Fibroblast of lung (primary cell): ENCODE results near the gene GRID1. TPM values are rescaled to one million over a fixed set of nuclear protein-coding genes. Genes with fewer than 3 reads are reported as not detected.

Source experiments
- DNase-seq, 2 donors: peaks; one replicate each; pipeline versions ENCODE4 v3.0.0 to v3.0.0-alpha.2; 2010; ENCODE audit warnings: low read depth in 2 of 2
- H2AFZ ChIP-seq: 2 replicates; pipeline ENCODE4 v1.5.1; 2012; ENCODE audit warnings: low read length, control low read depth, inconsistent platforms
- H3K27ac ChIP-seq: 2 replicates; pipeline ENCODE4 v1.5.1; 2011; ENCODE audit warnings: low read length, control low read depth; ENCODE audit not compliant: insufficient read depth
- H3K27me3 ChIP-seq: 2 replicates; pipeline ENCODE4 v1.5.1; 2011; ENCODE audit warnings: mild to moderate bottlenecking, low read length; ENCODE audit not compliant: control insufficient read depth, insufficient read depth
- H3K36me3 ChIP-seq: 2 replicates; pipeline ENCODE4 v1.5.1; 2011; ENCODE audit warnings: low read length; ENCODE audit not compliant: control insufficient read depth, insufficient read depth
- H3K4me1 ChIP-seq: 2 replicates; pipeline ENCODE4 v1.5.1; 2011; ENCODE audit warnings: low read length; ENCODE audit not compliant: control insufficient read depth, insufficient read depth; ENCODE audit errors: extremely low read depth
- H3K4me2 ChIP-seq: 2 replicates; pipeline ENCODE4 v1.5.1; 2011; ENCODE audit warnings: low read length, control low read depth; ENCODE audit not compliant: insufficient read depth; ENCODE audit errors: extremely low read depth
- H3K4me3 ChIP-seq, 4 experiments: fragments of 200-600 bp in 1 of 4; sonication (generic) in 1 of 4; replicated peaks in 1 of 4; 2 replicates each; pipeline ENCODE4 v1.5.1; 2011 to 2016; ENCODE audit warnings: low read length in 4 of 4, low read depth in 3 of 4, mild to moderate bottlenecking in 3 of 4, control low read depth in 2 of 4, inconsistent platforms in 1 of 4, mixed read lengths in 1 of 4; ENCODE audit not compliant: insufficient read depth in 1 of 4; ENCODE audit errors: control extremely low read depth in 1 of 4
- H3K79me2 ChIP-seq: 2 replicates; pipeline ENCODE4 v1.5.1; 2012; ENCODE audit warnings: mild to moderate bottlenecking, low read length, inconsistent platforms; ENCODE audit not compliant: control insufficient read depth, insufficient read depth
- H3K9ac ChIP-seq: 2 replicates; pipeline ENCODE4 v1.5.1; 2011; ENCODE audit warnings: mild to moderate bottlenecking, low read length, control low read depth; ENCODE audit not compliant: insufficient read depth
- H3K9me3 ChIP-seq: 2 replicates; pipeline ENCODE4 v1.5.1; 2012; ENCODE audit warnings: low read depth, low read length; ENCODE audit not compliant: control insufficient read depth, insufficient read depth
- H4K20me1 ChIP-seq: 2 replicates; pipeline ENCODE4 v1.5.1; 2011; ENCODE audit warnings: low read length; ENCODE audit not compliant: control insufficient read depth, insufficient read depth; ENCODE audit errors: extremely low read depth
- CTCF ChIP-seq, 2 donors: IDR thresholded peaks in 1 of 2; conservative IDR thresholded peaks in 1 of 2; 1 replicate in 1 of 2; 2 replicates in 1 of 2; pipeline ENCODE4 v1.5.1; 2011 to 2012; ENCODE audit warnings: low read length in 2 of 2, control low read depth in 1 of 2, inconsistent platforms in 1 of 2, low read depth in 1 of 2, mild to moderate bottlenecking in 1 of 2
- EZH2 ChIP-seq: IDR thresholded peaks from 2 replicates; pipeline ENCODE4 v1.5.1; 2012; ENCODE audit warnings: low read length, control low read depth, mild to moderate bottlenecking; ENCODE audit errors: missing control alignments
- polyA plus RNA-seq, 2 donors: library from polyadenylated mRNA; depleted of rRNA in 1 of 2; stranded (reverse) in 1 of 2; unstranded in 1 of 2; fragments of >200 nt; gene quantifications; 2 replicates each; pipeline ENCODE4 v1.2.1, GENCODE V29; 2011 to 2012; ENCODE audit warnings: missing spikeins in 1 of 2
- total RNA-seq: library from RNA; depleted of rRNA; stranded (reverse); fragments of >200 nt; gene quantifications from 2 replicates; pipeline ENCODE4 v1.2.1, GENCODE V29; 2014

Gene GRID1
- total and polyA plus RNA-seq, 2 donors (not counting 1 experiment from before 2014, with no cell fraction given): 0.03 to 0.33 TPM

DNA sequence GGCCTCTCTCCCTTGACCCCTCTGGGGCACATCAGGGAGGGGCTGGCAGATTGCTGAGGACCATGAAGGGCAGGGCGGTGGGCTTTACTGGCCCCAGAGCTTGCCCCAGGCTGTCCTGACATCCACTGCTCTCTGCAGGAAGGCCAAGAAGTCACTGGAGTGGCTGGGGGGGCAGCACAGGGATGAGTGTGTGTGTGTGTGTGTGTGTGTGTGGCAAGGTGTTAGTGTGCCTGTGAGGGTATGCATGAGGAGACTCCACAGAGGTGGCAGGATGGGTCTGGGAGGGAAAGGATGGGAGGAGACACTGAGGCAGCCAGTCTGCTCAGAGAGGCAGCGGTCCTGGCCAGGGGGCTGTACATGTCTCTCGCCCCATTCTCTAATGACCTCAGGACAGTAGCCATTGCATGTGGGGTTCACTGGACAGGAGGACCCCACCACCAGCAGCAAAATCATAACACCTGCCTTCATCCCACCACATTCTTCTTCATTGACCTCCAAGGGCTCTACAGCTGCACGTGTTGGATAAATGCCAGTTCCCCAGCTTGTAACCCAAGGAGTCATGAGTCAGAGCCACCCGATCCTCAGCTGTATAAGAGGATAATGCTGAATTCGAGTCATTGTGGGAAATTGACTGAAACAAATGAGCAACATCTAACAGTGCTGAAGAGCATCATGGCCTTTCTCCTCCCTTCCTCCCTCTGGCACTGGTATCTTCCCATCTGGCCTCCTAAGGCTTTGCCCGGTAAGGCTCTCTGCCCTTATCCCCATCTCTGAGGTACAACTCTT, 720.5 kb downstream of the GRID1 start:
- Histone ChIP-seq H2AFZ (no peak overlapping the region), H3K4me3 (no peak overlapping the region), H3K9me3 (no peaks in the 10 kb centered on the region), H3K27me3 (no peaks in the 10 kb centered on the region), H3K4me2 (no peak overlapping the region), H3K36me3 (no peaks in the 10 kb centered on the region), H3K27ac (no peak overlapping the region), H3K9ac (no peak overlapping the region), H3K4me1 (peaks cover 5% of the 10 kb centered on the region), H3K79me2 (no peaks in the 10 kb centered on the region), H4K20me1 (no peaks in the 10 kb centered on the region)
- peak in 1 of 2 donors; percentile 56 for DNase-seq
- TF ChIP-seq CTCF (conservative IDR thresholded peaks at IDR 0.05 in 1 of 2, IDR thresholded peaks at IDR 0.05 in 1 of 2; ENCODE audit: low read depth in 1 of 2, low read length in 2 of 2) (no peak), EZH2 (no peak)

- no peak overlapping the region for H3K4me2 ChIP-seq
- DNase-seq: peak in 1 of 2 donors; percentile 2
- H3K36me3 ChIP-seq: no peaks in the 10 kb centered on the region
- H3K4me3 ChIP-seq: no peak overlapping the region
- no peak overlapping the region for H3K9ac ChIP-seq
- no peaks in the 10 kb centered on the region for H3K79me2 ChIP-seq
- no peak overlapping the region for H2AFZ ChIP-seq
- H4K20me1 ChIP-seq: no peaks in the 10 kb centered on the region
- peaks cover 5% of the 10 kb centered on the region for H3K4me1 ChIP-seq
- no peaks in the 10 kb centered on the region for H3K9me3 ChIP-seq
- H3K27ac ChIP-seq: no peak overlapping the region
- no peaks in the 10 kb centered on the region for H3K27me3 ChIP-seq
- no peak for TF ChIP-seq EZH2
- TF ChIP-seq CTCF (conservative IDR thresholded peaks at IDR 0.05 in 1 of 2, IDR thresholded peaks at IDR 0.05 in 1 of 2; ENCODE audit: low read depth in 1 of 2, low read length in 2 of 2): no peak
These were observed 721.5 kb downstream of the GRID1 start for GRCh38 chr10:85645053-85645452.

- H3K4me2 ChIP-seq: no peak overlapping the region
- H3K36me3 ChIP-seq: no peaks in the 10 kb centered on the region
- no peaks in the 10 kb centered on the region for H4K20me1 ChIP-seq
- H2AFZ ChIP-seq: no peak overlapping the region
- H3K27ac ChIP-seq: no peak overlapping the region
- no peak overlapping the region for H3K4me3 ChIP-seq
- no peaks in the 10 kb centered on the region for H3K9me3 ChIP-seq
- DNase-seq: peak in 1 of 2 donors; percentile 56
- H3K4me1 ChIP-seq: peaks cover 5% of the 10 kb centered on the region
- no peak overlapping the region for H3K9ac ChIP-seq
- H3K79me2 ChIP-seq: no peaks in the 10 kb centered on the region
- TF ChIP-seq EZH2 (no peak), CTCF (conservative IDR thresholded peaks at IDR 0.05 in 1 of 2, IDR thresholded peaks at IDR 0.05 in 1 of 2; ENCODE audit: low read depth in 1 of 2, low read length in 2 of 2) (no peak)
- no peaks in the 10 kb centered on the region for H3K27me3 ChIP-seq
These were observed 722.6 kb downstream of the GRID1 start for GRCh38 chr10:85643845-85644525.
